Measurements from ENCODE around the gene ACVR2B.
A peak's percentile ranks its signal among the peaks of the same experiment; 100 is the strongest.

ACVR2B gene

GRCh38 chr3:38457111-38458003 lies 3.7 kb downstream of the ACVR2B start:
- DNase-seq (ENCODE audit: extremely low read depth in 1 of 2, low read depth in 1 of 2): no peak

- no peak for DNase-seq (ENCODE audit: extremely low read depth in 1 of 2, low read depth in 1 of 2)
Measured at GRCh38 chr3:38458796-38459498, 5.3 kb downstream of the ACVR2B start.

- DNase-seq (ENCODE audit: extremely low read depth in 1 of 2, low read depth in 1 of 2): no peak
Measured at GRCh38 chr3:38459499-38460048, 5.9 kb downstream of the ACVR2B start.

GRCh38 chr3:38460377-38461270 lies 6.9 kb downstream of the ACVR2B start:
- no peak for DNase-seq (ENCODE audit: extremely low read depth in 1 of 2, low read depth in 1 of 2)

- no peak for DNase-seq (ENCODE audit: extremely low read depth in 1 of 2, low read depth in 1 of 2)
Measured at GRCh38 chr3:38465588-38466154, 12.0 kb downstream of the ACVR2B start.

- no peak for DNase-seq (ENCODE audit: extremely low read depth in 1 of 2, low read depth in 1 of 2)
Measured at GRCh38 chr3:38468765-38469164, 15.1 kb downstream of the ACVR2B start.

- no peak for DNase-seq (ENCODE audit: extremely low read depth in 1 of 2, low read depth in 1 of 2)
Measured at GRCh38 chr3:38469852-38470251, 16.2 kb downstream of the ACVR2B start.

GRCh38 chr3:38471260-38471857 lies 17.7 kb downstream of the ACVR2B start:
- DNase-seq (ENCODE audit: extremely low read depth in 1 of 2, low read depth in 1 of 2): no peak

- no peak for DNase-seq (ENCODE audit: extremely low read depth in 1 of 2, low read depth in 1 of 2)
Measured at GRCh38 chr3:38472342-38472741, 18.7 kb downstream of the ACVR2B start.

GRCh38 chr3:38473229-38473628 lies 19.5 kb downstream of the ACVR2B start:
- DNase-seq (ENCODE audit: extremely low read depth in 1 of 2, low read depth in 1 of 2): no peak

- no peak for DNase-seq (ENCODE audit: extremely low read depth in 1 of 2, low read depth in 1 of 2)
Measured at GRCh38 chr3:38474928-38475605, 21.4 kb downstream of the ACVR2B start.

GRCh38 chr3:38475716-38476115 lies 22.0 kb downstream of the ACVR2B start:
- no peak for DNase-seq (ENCODE audit: extremely low read depth in 1 of 2, low read depth in 1 of 2)

- DNase-seq (ENCODE audit: extremely low read depth in 1 of 2, low read depth in 1 of 2): no peak
Measured at GRCh38 chr3:38476157-38476756, 22.6 kb downstream of the ACVR2B start.

GRCh38 chr3:38477057-38477820 lies 23.5 kb downstream of the ACVR2B start:
- DNase-seq (ENCODE audit: extremely low read depth in 1 of 2, low read depth in 1 of 2): no peak

- DNase-seq (ENCODE audit: extremely low read depth in 1 of 2, low read depth in 1 of 2): no peak
Measured at GRCh38 chr3:38477839-38478450, 24.3 kb downstream of the ACVR2B start.

- DNase-seq (ENCODE audit: extremely low read depth in 1 of 2, low read depth in 1 of 2): no peak
Measured at GRCh38 chr3:38478901-38479300, 25.2 kb downstream of the ACVR2B start.

GRCh38 chr3:38479431-38480092 lies 25.9 kb downstream of the ACVR2B start:
- DNase-seq (ENCODE audit: extremely low read depth in 1 of 2, low read depth in 1 of 2): peak in 1 of 2 donors; percentile 14
